Measurements from ENCODE around the gene TPRG1L.

TPRG1L gene

GRCh38 chr1:3602375-3602774, 22.4 kb upstream of the TPRG1L start:
- no peak overlapping the region for H3K4me3 ChIP-seq (ENCODE audit: low read depth, low read length)
- H3K9ac ChIP-seq (ENCODE audit: low read length) = no peak overlapping the region
- H3K27me3 ChIP-seq (ENCODE audit: control insufficient read depth, insufficient read depth, low read length) = no peaks in the 10 kb centered on the region
- H3K4me1 ChIP-seq (ENCODE audit: control insufficient read depth, insufficient read depth, low read length) = peaks cover 18% of the 10 kb centered on the region
- no peak overlapping the region for H3K27ac ChIP-seq (ENCODE audit: low read depth, low read length)
- no peaks in the 10 kb centered on the region for H3K36me3 ChIP-seq (ENCODE audit: control insufficient read depth, insufficient read depth, low read length)
- H3K9me3 ChIP-seq (ENCODE audit: control insufficient read depth, insufficient read depth, low read depth, low read length) = peaks cover 9% of the 10 kb centered on the region; the same call in 1 of the 2 replicates

GRCh38 chr1:3603156-3603555, 21.7 kb upstream of the TPRG1L start:
- no peaks in the 10 kb centered on the region for H3K27me3 ChIP-seq (ENCODE audit: control insufficient read depth, insufficient read depth, low read length)
- H3K4me1 ChIP-seq (ENCODE audit: control insufficient read depth, insufficient read depth, low read length) = peaks cover 10% of the 10 kb centered on the region
- H3K9ac ChIP-seq (ENCODE audit: low read length) = no peak overlapping the region
- no peak overlapping the region for H3K27ac ChIP-seq (ENCODE audit: low read depth, low read length)
- H3K36me3 ChIP-seq (ENCODE audit: control insufficient read depth, insufficient read depth, low read length) = no peaks in the 10 kb centered on the region
- no peak overlapping the region for H3K4me3 ChIP-seq (ENCODE audit: low read depth, low read length)
- peaks cover 9% of the 10 kb centered on the region; the same call in 1 of the 2 replicates for H3K9me3 ChIP-seq (ENCODE audit: control insufficient read depth, insufficient read depth, low read depth, low read length)

- H3K9ac ChIP-seq (ENCODE audit: low read length) = no peak overlapping the region
- peaks cover 9% of the 10 kb centered on the region; the same call in 1 of the 2 replicates for H3K9me3 ChIP-seq (ENCODE audit: control insufficient read depth, insufficient read depth, low read depth, low read length)
- H3K27me3 ChIP-seq (ENCODE audit: control insufficient read depth, insufficient read depth, low read length) = no peaks in the 10 kb centered on the region
- peaks cover 8% of the 10 kb centered on the region; the same call in 1 of the 2 replicates for H3K4me1 ChIP-seq (ENCODE audit: control insufficient read depth, insufficient read depth, low read length)
- H3K27ac ChIP-seq (ENCODE audit: low read depth, low read length) = no peak overlapping the region
- no peak overlapping the region for H3K4me3 ChIP-seq (ENCODE audit: low read depth, low read length)
- H3K36me3 ChIP-seq (ENCODE audit: control insufficient read depth, insufficient read depth, low read length) = no peaks in the 10 kb centered on the region
Measured at GRCh38 chr1:3603571-3604467, 21.0 kb upstream of the TPRG1L start.

- Histone ChIP-seq H3K9me3 (ENCODE audit: control insufficient read depth, insufficient read depth, low read depth, low read length) (peaks cover 9% of the 10 kb centered on the region; the same call in 1 of the 2 replicates), H3K27ac (ENCODE audit: low read depth, low read length) (no peak overlapping the region), H3K4me1 (ENCODE audit: control insufficient read depth, insufficient read depth, low read length) (peaks cover 10% of the 10 kb centered on the region; the same call in 1 of the 2 replicates), H3K9ac (ENCODE audit: low read length) (no peak overlapping the region), H3K4me3 (ENCODE audit: low read depth, low read length) (no peak overlapping the region), H3K27me3 (ENCODE audit: control insufficient read depth, insufficient read depth, low read length) (no peaks in the 10 kb centered on the region), H3K36me3 (ENCODE audit: control insufficient read depth, insufficient read depth, low read length) (no peaks in the 10 kb centered on the region)
Measured at GRCh38 chr1:3604468-3604974, 20.3 kb upstream of the TPRG1L start.

GRCh38 chr1:3604997-3605823, 19.6 kb upstream of the TPRG1L start:
- Histone ChIP-seq H3K36me3 (ENCODE audit: control insufficient read depth, insufficient read depth, low read length) (no peaks in the 10 kb centered on the region), H3K9ac (ENCODE audit: low read length) (no peak overlapping the region), H3K9me3 (ENCODE audit: control insufficient read depth, insufficient read depth, low read depth, low read length) (peaks cover 9% of the 10 kb centered on the region; the same call in 1 of the 2 replicates), H3K27ac (ENCODE audit: low read depth, low read length) (no peak overlapping the region), H3K27me3 (ENCODE audit: control insufficient read depth, insufficient read depth, low read length) (no peaks in the 10 kb centered on the region), H3K4me3 (ENCODE audit: low read depth, low read length) (no peak overlapping the region), H3K4me1 (ENCODE audit: control insufficient read depth, insufficient read depth, low read length) (peaks cover 16% of the 10 kb centered on the region; the same call in 1 of the 2 replicates)

- peaks cover 4% of the 10 kb centered on the region for H3K27me3 ChIP-seq (ENCODE audit: control insufficient read depth, insufficient read depth, low read length)
- H3K27ac ChIP-seq (ENCODE audit: low read depth, low read length) = no peak overlapping the region
- no peak overlapping the region for H3K9ac ChIP-seq (ENCODE audit: low read length)
- peaks cover 22% of the 10 kb centered on the region for H3K4me1 ChIP-seq (ENCODE audit: control insufficient read depth, insufficient read depth, low read length)
- peaks cover 9% of the 10 kb centered on the region; the same call in 1 of the 2 replicates for H3K9me3 ChIP-seq (ENCODE audit: control insufficient read depth, insufficient read depth, low read depth, low read length)
- no peak overlapping the region for H3K4me3 ChIP-seq (ENCODE audit: low read depth, low read length)
- H3K36me3 ChIP-seq (ENCODE audit: control insufficient read depth, insufficient read depth, low read length) = no peaks in the 10 kb centered on the region
Measured at GRCh38 chr1:3606779-3607702, 17.8 kb upstream of the TPRG1L start.

GRCh38 chr1:3607703-3608065, 17.1 kb upstream of the TPRG1L start:
- Histone ChIP-seq H3K27ac (ENCODE audit: low read depth, low read length) (no peak overlapping the region), H3K4me3 (ENCODE audit: low read depth, low read length) (no peak overlapping the region), H3K36me3 (ENCODE audit: control insufficient read depth, insufficient read depth, low read length) (no peaks in the 10 kb centered on the region), H3K9ac (ENCODE audit: low read length) (no peak overlapping the region), H3K4me1 (ENCODE audit: control insufficient read depth, insufficient read depth, low read length) (peaks cover 29% of the 10 kb centered on the region), H3K9me3 (ENCODE audit: control insufficient read depth, insufficient read depth, low read depth, low read length) (peaks cover 9% of the 10 kb centered on the region; the same call in 1 of the 2 replicates), H3K27me3 (ENCODE audit: control insufficient read depth, insufficient read depth, low read length) (peaks cover 10% of the 10 kb centered on the region)

- Histone ChIP-seq H3K27me3 (ENCODE audit: control insufficient read depth, insufficient read depth, low read length) (peaks cover 13% of the 10 kb centered on the region), H3K27ac (ENCODE audit: low read depth, low read length) (no peak overlapping the region), H3K36me3 (ENCODE audit: control insufficient read depth, insufficient read depth, low read length) (no peaks in the 10 kb centered on the region), H3K4me3 (ENCODE audit: low read depth, low read length) (no peak overlapping the region), H3K4me1 (ENCODE audit: control insufficient read depth, insufficient read depth, low read length) (peaks cover 34% of the 10 kb centered on the region), H3K9me3 (ENCODE audit: control insufficient read depth, insufficient read depth, low read depth, low read length) (peaks cover 9% of the 10 kb centered on the region; the same call in 1 of the 2 replicates), H3K9ac (ENCODE audit: low read length) (no peak overlapping the region)
Measured at GRCh38 chr1:3608154-3608553, 16.7 kb upstream of the TPRG1L start.

GRCh38 chr1:3609016-3609768, 15.6 kb upstream of the TPRG1L start:
- H3K27me3 ChIP-seq (ENCODE audit: control insufficient read depth, insufficient read depth, low read length) = peaks cover 13% of the 10 kb centered on the region
- H3K9ac ChIP-seq (ENCODE audit: low read length) = no peak overlapping the region
- no peaks in the 10 kb centered on the region for H3K36me3 ChIP-seq (ENCODE audit: control insufficient read depth, insufficient read depth, low read length)
- no peak overlapping the region for H3K4me3 ChIP-seq (ENCODE audit: low read depth, low read length)
- no peak overlapping the region for H3K27ac ChIP-seq (ENCODE audit: low read depth, low read length)
- peaks cover 8% of the 10 kb centered on the region; the same call in 1 of the 2 replicates for H3K9me3 ChIP-seq (ENCODE audit: control insufficient read depth, insufficient read depth, low read depth, low read length)
- peaks cover 44% of the 10 kb centered on the region for H3K4me1 ChIP-seq (ENCODE audit: control insufficient read depth, insufficient read depth, low read length)
